ENCODE results near the gene SLC3A2.
"Not testable (repeated sequence)": the region's sequence is repeated elsewhere in the genome, so short reads cannot be mapped to it uniquely, and the experiment has no call there.

The SLC3A2 gene

GRCh38 chr11:62931499-62932278 lies 51.0 kb downstream of the SLC3A2 start:
- no peak for FAIRE-seq

GRCh38 chr11:62933285-62933684 lies 52.6 kb downstream of the SLC3A2 start:
- FAIRE-seq = no peak

GRCh38 chr11:62933750-62934495 lies 53.2 kb downstream of the SLC3A2 start:
- FAIRE-seq = no peak

- no peak for FAIRE-seq
Observed at GRCh38 chr11:62934496-62934785, 53.7 kb downstream of the SLC3A2 start.

- not testable (repeated sequence) for FAIRE-seq
Observed at GRCh38 chr11:62937528-62937927, 56.8 kb downstream of the SLC3A2 start.

All from endometrium (tissue), 2 donors.